RCC 7860 (cell line): ENCODE data around the gene RGS10.
"Not testable (repeated sequence)": the region's sequence is repeated elsewhere in the genome, so short reads cannot be mapped to it uniquely, and the experiment has no call there.

Source experiments
- DNase-seq: peaks from one replicate; pipeline ENCODE4 v3.0.0-alpha.2; 2015; ENCODE audit warnings: low spot score
- FAIRE-seq: peaks from 2 replicates; lab custom pipeline; 2012; peaks lifted over from hg19 to GRCh38; lab: Jason Lieb, UNC

Gene RGS10, protein sequence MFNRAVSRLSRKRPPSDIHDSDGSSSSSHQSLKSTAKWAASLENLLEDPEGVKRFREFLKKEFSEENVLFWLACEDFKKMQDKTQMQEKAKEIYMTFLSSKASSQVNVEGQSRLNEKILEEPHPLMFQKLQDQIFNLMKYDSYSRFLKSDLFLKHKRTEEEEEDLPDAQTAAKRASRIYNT

DNA sequence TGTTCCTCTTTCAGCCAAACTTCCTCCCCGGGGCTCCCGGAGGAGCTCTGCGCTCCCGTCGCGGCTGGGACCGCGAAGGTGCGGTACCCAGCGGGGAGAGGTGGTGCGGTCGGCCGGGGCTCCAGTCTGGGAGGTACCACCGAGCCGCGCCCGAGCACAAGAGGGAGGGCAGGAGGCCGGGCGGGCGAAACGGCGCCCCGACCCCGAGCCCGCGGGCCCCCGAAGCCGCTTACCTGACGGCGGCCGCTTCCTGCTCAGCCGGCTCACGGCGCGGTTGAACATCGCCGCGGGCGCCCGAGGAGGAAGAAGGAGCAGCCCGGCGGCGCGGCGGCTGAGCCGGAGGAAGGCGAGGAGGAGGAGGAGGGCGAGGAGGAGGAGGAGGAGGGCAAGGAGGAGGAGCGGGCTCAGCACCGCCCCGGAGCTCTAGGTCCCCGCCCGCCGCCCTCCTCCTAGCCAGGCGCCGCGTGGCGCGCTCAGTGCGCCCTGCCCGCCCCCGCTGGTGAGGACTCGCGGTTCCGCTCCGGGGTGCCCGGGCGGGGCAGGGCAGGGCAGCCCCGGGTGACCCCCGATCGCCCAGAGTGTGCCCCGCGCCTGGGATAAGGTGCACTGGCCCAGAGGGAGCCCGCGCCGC lies at the start of gene RGS10:
Gene RGS10, minus strand, starts transcription at position 363 of the 631 bp plus-strand sequence. Its CDS starts 81 bp downstream, at position 282.
- FAIRE-seq (no peak), DNase-seq (peak; percentile 64)

DNA sequence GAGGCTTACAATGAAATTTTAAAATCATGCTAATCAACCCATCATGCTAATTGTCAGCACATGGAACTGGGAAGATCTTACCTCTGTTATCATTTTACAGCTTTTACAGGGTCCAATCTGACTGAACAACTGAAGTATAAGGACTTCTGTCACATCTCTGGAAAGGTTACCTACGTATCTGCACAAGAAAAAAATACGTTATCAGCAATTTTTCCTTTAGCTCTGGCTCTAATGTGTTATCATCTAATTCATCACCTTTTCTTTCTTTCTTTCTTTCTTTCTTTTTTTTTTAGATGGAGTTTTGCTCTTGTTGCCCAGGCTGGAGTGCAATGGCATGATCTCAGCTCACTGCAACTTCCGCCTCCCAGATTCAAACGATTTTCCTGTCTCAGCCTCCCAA lies 45.6 kb upstream of the RGS10 start:
- DNase-seq, result no peak
- no peak for FAIRE-seq

DNA sequence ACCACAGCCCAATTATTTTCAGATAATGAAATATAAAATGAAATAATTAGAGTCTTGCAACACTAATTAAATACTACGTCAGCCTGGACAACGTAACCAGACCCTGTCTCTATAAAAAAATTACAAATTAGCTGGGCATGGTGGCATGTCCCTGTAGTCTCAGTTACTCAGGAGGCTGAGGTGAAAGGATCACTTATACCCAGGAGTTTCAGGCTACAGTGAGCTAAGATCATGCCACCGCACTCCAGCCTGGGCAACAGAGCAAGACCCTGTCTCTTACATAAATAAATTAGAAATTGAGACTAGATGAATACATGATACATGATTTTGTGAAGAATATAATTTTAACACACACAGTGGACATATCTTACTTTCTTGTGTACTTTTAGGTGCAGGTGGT lies 35.8 kb upstream of the RGS10 start:
- no peak for DNase-seq
- FAIRE-seq, result no peak

DNA sequence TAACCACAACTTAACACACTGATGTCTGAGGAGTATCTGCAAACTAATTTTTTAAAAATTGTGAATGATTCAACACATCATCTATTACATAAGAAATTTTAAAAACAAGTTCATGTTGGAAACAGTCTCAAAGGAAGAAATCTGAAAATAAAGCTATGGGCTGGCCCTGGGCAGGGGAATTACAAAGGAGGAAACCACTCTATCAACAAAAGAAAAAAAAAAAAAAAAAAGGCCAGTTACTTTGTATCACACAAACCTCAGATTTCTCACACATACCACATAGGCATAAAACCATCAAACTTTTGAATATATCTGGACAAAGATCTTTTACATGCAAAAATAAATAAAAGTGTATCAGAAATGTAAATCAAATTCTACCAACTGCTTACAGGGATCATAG lies 33.5 kb upstream of the RGS10 start:
- DNase-seq, result no peak
- FAIRE-seq, result no peak

DNA sequence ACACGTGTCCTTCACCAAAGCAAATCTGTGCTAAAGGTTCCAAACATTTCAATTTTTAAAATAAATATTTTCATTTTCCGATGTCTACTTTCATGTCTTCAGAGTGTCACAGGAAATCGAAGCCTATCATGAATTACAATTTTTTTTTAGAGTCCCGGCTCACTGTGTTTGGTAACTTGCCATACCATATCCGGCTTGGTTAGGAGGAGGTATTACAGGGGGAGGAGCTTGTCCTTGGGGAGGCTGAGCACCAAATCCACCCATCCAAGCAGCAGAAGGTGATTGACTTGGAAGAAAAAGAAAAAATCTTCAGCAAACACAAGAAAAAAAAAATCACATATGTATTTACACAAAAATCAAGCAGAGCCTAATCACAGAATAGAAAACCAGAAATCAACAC lies 33.0 kb upstream of the RGS10 start:
- DNase-seq (no peak), FAIRE-seq (no peak)

DNA sequence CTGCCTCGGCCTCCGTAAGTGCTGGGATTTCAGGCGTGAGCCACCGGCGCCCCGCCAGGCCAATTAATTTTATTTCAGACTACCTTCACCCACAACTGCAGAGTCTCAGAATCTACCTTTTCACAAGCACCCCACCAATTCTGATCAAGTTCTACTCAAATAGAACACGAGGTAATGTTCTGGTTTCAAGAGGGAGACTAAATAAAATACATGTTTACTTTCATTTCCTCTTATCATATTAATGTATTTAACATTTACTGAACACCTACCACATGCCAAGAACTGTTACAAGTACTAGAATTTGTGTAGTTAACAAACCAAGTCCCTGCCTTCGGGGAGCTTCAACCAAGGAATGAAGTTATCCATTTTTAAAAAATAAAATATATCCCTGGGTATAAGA lies 25.5 kb upstream of the RGS10 start:
- DNase-seq (no peak), FAIRE-seq (no peak)

DNA sequence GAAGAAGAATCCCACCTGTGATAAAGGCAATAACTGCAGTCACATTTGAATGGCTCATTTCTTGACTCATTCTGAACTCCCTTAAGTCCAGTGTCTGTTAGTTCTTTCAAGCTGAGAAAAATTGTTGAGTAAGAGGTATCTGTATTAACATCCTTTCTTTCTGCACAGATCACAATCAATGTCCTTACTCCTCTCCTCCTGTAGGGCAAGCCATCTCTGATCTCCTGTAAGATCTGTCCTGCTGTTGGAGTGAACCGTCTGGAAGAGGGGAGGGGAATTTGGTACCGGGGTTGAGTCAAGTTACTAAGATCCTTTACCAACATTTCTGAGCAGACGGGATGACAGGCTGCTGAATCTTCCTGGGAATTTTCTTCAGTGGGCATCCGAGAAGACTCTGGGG lies 19.6 kb upstream of the RGS10 start:
- FAIRE-seq (no peak), DNase-seq (no peak)

DNA sequence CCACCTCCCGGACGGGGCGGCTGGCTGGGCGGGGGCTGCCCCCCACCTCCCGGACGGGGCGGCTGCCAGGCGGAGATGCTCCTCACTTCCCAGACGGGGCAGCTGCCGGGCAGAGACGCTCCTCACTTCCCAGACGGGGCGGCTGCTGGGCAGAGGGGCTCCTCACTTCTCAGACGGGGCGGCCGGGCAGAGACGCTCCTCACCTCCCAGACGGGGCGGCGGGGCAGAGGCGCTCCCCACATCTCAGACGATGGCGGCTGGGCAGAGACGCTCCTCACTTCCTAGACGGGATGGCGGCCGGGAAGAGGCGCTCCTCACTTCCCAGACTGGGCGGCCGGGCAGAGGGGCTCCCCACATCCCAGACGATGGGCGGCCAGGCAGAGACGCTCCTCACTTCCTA lies 17.0 kb upstream of the RGS10 start:
- DNase-seq, FAIRE-seq: not testable (repeated sequence)

DNA sequence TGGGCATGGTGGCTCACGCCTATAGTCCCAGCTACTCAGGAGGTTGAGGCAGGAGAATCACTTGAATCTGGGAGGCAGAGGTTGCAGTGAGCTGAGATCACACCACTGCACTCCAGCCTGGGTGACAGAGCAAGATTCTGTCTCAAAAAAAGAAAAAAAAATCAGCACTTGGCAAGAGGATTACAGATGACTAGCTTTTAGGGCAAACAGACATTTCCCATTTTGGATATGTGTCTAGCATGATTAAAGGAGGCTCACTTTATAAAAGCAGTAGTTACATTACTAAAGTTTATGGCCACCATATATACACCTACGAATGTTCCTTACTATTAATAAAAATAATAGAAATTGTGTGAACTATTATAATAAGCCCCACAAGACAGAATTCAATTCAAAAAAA lies 13.6 kb upstream of the RGS10 start:
- DNase-seq, FAIRE-seq: not testable (repeated sequence)

DNA sequence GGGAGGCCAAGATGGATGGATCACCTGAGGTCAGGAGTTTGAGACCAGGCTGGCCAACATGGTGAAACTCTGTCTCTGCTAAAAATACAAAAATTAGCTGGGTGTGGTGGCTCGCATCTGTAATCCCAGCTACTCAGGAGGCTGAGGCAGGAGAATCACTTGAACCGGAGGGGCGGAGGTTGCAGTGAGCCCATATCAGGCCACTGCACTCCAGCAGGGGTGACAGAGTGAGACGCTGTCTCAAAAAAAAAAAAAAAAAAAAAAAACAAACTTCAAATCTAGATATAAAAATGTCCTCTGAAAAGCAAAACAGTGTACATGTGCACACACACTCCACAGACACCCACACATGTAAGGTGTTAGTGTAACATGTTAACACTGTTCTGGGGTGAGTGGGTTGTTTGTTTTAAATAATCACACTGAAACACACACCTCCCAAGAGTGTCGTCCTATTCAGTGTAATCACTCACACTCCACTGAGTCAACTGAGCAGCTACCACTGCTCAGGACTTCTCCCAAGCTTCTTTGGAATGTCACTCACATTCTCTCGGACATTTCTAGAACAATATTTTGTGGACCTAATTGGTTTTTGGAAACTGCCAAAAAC lies 12.8 kb upstream of the RGS10 start:
- no peak for FAIRE-seq
- no peak for DNase-seq

DNA sequence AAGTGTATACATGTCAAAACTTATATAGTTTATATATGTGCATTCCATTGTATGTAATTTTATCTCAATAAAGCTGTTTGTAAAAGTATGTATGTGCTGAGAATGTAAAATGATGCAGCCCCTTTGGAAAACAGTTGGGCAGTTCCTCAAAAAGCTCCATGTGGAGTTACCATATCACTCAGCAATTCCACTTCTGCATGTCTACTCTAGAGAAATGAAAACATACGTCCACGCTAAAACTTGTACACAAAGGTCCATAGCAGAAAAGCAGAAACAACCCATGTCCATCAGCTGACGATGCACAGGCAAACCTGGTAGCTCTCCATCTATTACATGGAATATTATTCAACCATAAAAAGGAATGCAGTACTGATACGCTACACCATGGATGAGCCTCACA lies 8.3 kb upstream of the RGS10 start:
- no peak for FAIRE-seq
- no peak for DNase-seq

DNA sequence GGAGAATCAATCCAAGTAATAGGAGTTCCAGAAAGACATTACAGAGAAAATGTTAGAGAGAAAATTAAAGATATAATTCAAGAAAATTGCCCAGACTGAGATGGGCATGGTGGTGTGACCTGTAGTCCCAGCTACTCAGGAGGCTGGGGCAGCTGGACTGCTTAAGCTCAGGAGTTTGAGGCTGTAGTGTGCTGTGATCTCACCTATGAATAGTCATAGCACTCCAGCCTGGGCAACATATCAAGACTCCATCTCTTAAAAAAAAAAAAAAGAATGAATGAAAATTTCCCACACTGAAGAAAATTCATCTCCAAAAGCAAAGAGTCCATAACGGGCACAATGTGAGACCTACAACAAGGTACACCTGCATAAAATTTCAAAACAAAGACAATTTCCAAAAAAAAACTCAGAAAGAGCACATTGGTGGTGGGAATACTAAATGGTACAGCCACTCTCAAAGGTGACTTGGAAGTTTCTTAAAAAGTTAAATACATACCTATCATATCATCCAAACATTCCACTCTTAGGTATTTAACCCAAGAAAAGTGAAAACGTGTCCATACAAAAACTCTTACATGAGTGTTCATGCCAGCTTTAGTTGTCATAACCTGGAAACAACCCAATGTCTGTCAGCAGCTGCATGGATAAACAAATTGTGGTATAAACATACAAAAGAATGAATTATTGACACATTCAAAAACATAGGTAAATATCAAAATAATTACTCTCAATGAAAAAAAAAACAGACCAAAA lies 6.9 kb upstream of the RGS10 start:
- no peak for DNase-seq
- FAIRE-seq, result no peak

DNA sequence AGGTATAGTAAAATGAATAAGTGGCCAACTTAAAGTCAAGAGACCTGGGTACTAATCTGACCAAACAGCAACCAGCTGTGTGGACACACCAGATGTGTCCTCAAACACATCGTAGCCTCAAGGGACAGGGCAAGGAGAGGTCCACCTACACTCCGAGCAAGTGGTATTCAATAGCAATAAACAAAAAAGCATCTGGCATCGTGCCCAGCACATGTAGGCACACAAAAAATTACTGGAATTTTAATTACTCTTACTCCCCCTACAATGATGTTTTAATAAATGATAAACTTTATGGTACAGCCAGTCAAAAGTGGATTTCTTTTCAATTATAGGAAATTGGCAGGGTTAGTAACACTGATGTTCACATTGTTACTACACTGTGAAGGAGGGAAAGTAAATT lies 3.5 kb upstream of the RGS10 start:
- FAIRE-seq (no peak), DNase-seq (no peak)

DNA sequence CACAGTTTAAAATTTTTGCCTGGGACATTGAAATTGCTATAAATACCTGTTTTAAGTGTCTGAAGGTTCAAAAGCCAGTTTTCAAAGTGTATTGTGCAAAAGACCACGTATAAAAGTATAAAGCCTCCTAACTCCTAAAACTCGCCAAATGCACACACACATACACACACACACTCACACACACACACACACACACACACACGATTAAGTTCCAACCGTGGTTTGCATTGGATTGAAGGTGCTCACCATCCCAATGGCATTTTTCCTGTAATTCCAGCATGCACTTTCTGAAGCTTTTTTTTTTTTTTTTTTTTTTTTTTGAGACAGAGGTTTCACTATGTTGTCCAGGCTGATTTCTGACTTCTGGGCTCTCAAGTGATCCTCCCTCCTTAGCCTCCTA lies 2.8 kb upstream of the RGS10 start:
- FAIRE-seq, result no peak
- no peak for DNase-seq

DNA sequence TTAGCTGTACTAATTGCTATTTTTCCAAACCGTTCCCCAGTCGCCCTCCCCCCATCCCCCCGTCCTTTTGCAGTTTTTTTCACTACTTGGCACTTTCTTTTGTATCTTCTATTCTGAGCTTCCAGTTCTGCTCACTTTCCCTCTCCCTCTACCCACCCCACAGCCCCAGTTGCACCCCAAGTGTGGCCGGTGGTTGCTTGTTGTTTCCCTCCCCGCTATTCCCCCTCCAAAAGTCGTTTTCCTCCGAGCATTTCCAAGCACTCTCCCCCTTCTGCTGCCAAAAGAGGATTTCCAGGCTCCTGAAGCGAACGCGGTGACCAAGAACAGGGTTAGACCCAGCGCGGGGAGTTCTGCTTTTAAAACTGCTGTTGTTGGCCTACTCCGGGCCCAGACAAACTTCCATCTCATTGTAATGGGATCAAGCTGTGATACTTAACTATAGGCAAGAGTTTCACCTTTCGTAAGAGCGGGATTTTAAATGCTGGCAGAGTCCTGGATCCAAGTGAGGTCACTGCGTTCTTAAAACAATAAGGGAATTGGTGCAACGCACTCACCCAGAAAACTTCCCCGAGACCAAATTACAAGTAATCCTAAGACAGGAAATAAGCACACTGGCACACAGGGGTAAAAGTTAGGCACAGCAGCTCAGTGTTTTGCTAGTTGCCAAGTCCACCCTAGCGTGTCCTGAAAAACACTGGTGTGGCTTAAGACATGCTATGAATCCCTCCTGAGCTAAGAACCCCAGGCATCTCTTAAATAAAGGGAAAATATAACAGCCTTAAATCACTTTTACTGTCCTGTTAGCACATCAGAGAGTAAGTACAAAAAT lies 1.5 kb upstream of the RGS10 start:
- DNase-seq (no peak), FAIRE-seq (no peak)

DNA sequence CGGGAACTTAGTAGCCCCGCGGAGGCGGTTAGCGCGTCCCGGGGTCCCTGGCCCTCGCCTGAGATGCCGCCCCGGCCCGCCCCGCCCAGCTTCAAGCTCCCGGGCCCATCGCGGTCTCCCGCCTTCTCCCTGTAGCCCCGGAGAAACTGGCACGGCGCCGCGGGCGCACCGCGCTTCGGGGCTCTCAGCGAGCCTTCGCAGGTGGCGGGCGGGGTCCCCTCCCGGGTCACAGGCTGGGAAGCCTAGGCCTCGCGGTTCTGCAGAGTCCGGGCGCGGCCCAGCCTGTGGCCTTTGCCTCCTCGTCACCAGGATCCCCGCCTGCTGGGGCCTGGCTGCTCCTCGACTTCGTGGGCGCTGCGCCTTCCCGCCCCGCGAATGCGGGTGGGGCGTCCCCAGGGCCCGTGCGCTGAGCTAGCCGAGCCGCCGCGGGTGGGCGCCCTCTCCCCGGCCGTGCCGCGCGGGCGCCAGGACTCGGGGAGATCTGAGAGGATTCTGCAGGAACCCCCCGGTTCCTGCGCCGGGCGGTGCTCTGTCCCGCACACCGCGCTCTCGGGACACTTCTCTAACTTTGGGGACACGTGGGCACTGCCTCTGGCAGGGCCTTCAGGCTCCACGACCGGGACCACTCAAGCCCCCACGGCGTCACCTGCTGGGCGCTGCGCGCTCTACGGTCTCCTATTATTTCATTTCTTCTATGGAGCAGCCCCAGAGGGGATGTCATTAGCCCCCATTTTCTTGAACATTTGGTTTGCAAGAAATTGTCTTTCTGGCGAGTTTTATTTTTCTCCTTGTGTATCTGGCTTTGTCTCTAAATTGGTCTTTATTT lies 682 bp upstream of the RGS10 start:
- FAIRE-seq (no peak), DNase-seq (no peak)

DNA sequence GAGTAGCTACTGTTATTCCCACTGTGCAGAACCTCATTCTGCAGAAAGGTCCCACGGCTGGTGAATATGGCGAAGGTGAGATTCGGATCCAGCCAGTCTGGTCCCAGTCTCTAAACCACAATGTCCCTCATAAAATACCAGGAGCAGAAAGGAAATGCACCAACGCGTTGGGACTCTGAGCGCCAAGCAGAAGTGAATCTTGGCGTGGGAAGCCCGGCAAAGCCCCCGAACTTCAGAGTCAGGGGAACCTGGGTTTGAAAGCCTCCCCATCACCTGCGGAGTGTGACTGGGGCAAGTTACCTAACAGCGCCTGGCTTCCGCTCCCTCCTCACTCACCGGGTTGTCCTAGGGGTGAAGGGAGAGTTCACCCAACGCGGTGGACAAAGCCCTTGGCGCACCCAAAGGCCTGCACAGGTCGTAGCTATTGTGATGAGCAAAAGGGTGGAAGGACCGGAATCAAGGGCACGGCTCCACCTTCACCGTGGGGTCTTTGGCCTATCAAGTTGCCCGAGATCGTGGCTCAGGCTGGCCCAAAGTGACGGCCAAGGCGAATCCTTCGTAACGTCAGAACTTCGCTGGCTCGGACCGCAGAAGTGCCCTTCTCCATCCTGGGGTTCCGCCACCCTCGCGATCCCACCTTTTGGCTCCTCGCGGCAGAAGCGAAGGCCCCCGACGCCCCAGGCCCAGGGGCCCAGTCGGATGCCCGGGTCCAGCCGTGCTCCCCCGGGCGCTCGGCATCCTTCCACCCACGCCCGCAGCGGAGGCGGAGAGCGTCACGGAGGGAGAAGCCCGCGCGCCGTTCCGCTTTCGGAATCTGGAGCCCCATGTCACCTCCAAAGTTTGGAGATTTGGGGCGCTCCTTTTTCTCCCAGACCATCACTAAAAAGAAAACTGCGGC lies 811 bp downstream of the RGS10 start:
- no peak for DNase-seq
- no peak for FAIRE-seq

DNA sequence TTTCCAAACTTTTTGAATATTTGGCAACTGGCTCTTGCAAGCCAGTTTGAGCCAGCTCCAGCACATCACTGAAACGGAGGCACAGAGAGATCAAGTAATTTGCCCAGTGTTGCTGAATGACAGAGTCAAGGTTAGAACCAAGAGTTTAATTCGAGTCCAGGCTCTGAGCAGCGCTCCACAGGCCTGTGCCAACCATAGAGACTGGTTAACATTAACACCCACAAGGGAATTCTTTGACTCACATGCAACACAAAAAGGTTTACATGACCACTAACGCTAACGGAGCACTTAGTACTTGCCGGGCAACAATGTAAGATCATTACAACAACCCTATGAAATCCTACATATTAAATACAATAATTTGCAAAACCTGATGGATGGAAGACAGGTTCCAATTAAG lies 1.5 kb downstream of the RGS10 start:
- no peak for DNase-seq
- no peak for FAIRE-seq

DNA sequence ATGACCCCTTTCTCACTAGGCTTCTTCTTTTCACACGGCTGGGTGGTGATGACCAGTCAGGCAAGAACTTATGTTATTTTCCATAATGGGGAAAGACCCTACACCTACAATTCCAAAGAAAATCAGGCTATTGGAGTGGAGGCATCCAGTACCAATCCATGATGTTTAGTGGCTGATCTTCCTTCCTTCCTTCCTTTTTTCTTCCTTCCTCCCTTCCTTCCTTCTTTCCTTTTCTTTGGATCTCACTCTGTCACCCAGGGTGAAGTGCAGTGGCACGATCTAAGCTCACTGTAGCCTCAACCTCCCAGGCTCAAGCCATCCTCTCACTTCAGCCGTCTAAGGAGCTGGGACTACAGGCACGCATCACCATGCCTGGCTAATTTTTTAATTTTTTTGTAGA lies 2.5 kb downstream of the RGS10 start:
- DNase-seq (no peak), FAIRE-seq (no peak)
